B cell (primary cell): Measurements from ENCODE around the gene PSRC1. TPM values are rescaled to one million over a fixed set of nuclear protein-coding genes. Genes with fewer than 3 reads are reported as not detected.
A peak's percentile ranks its signal among the peaks of the same experiment; 100 is the strongest.

ENCODE experiments used
- ATAC-seq: fragments of 200-7000 bp; cut with Tn5 transposase; one replicate; pipeline ENCODE4 v1.10.0; 2021; ENCODE audit warnings: low read depth, mild to moderate bottlenecking, moderate number of reproducible peaks, moderate library complexity
- CTCF ChIA-PET: fragments of 350-600 bp; sonication (Branson Sonifier 250); formaldehyde crosslinking; loops from one replicate; lab custom pipeline; 2021; ENCODE audit warnings: antibody characterized with exemption, inconsistent platforms; lab: Charles Lee
- POLR2A ChIA-PET: fragments of 350-600 bp; sonication (Branson Sonifier 250); formaldehyde crosslinking; loops from one replicate; lab custom pipeline; 2021; ENCODE audit warnings: antibody characterized with exemption; lab: Charles Lee
- DNase-seq: peaks from one replicate; pipeline ENCODE4 v3.0.0; 2013
- H2AFZ ChIP-seq: 2 replicates; pipeline ENCODE4 v1.6.1; 2012; ENCODE audit warnings: mild to moderate bottlenecking, low read depth, low read length; ENCODE audit not compliant: insufficient read depth, poor library complexity, severe bottlenecking
- H3K27ac ChIP-seq, 2 donors: 1 replicate in 1 of 2; 2 replicates in 1 of 2; pipeline ENCODE4 v1.5.1; 2012 to 2013; ENCODE audit warnings: low read length in 2 of 2, mild to moderate bottlenecking in 2 of 2, moderate library complexity in 1 of 2
- H3K27me3 ChIP-seq, 4 experiments: fragments of 200-600 bp in 1 of 4; sonication (generic) in 1 of 4; replicated peaks in 1 of 4; 1 replicate in 2 of 4; 2 replicates in 2 of 4; pipeline versions ENCODE4 v1.6.1 to v1.7.0; 2013 to 2016; ENCODE audit warnings: low read length in 3 of 4, mild to moderate bottlenecking in 2 of 4, mixed read lengths in 1 of 4, moderate library complexity in 1 of 4; ENCODE audit not compliant: insufficient read depth in 4 of 4, control insufficient read depth in 3 of 4; ENCODE audit errors: control extremely low read depth in 1 of 4
- H3K36me3 ChIP-seq, 2 experiments: replicated peaks in 1 of 2; 1 replicate in 1 of 2; 2 replicates in 1 of 2; pipeline versions ENCODE4 v1.6.1 to v1.7.1; 2013; ENCODE audit warnings: low read length in 1 of 2; ENCODE audit not compliant: insufficient read depth in 2 of 2, control insufficient read depth in 1 of 2; ENCODE audit errors: control extremely low read depth in 1 of 2, extremely low read depth in 1 of 2
- H3K4me1 ChIP-seq, 2 donors: fragments of 200-600 bp in 1 of 2; sonication (generic) in 1 of 2; 1 replicate in 1 of 2; 2 replicates in 1 of 2; pipeline versions ENCODE4 v1.5.1 to v1.6.1; 2013 to 2017; ENCODE audit warnings: low read length in 2 of 2; ENCODE audit not compliant: control insufficient read depth in 2 of 2, insufficient read depth in 2 of 2
- H3K4me2 ChIP-seq: replicated peaks from 2 replicates; pipeline ENCODE3; 2012; ENCODE audit warnings: mild to moderate bottlenecking, low read depth, low read length; ENCODE audit not compliant: poor library complexity, severe bottlenecking
- H3K4me3 ChIP-seq, 5 experiments: fragments of 200-600 bp in 1 of 5; sonication (generic) in 1 of 5; 1 replicate in 3 of 5; 2 replicates in 2 of 5; pipeline versions ENCODE4 v1.5.1 to v1.7.0; 2011 to 2016; ENCODE audit warnings: low read length in 4 of 5, mild to moderate bottlenecking in 4 of 5, low read depth in 2 of 5, control low read depth in 1 of 5, moderate library complexity in 1 of 5; ENCODE audit not compliant: insufficient read depth in 1 of 5; ENCODE audit errors: control extremely low read depth in 1 of 5, extremely low read depth in 1 of 5
- H3K79me2 ChIP-seq: fragments of 200-600 bp; sonication (generic); one replicate; pipeline ENCODE4 v1.6.0; 2016; ENCODE audit warnings: low read length; ENCODE audit not compliant: control insufficient read depth, insufficient read depth
- H3K9ac ChIP-seq: fragments of 200-600 bp; sonication (generic); 2 replicates; pipeline ENCODE4 v1.6.1; 2017; ENCODE audit warnings: mild to moderate bottlenecking, low read length, moderate library complexity
- H3K9me3 ChIP-seq, 3 donors: one replicate each; pipeline versions ENCODE4 v1.6.1 to v1.7.1; 2013; ENCODE audit warnings: low read length in 2 of 3; ENCODE audit not compliant: control insufficient read depth in 2 of 3, insufficient read depth in 1 of 3; ENCODE audit errors: control extremely low read depth in 1 of 3
- H4K20me1 ChIP-seq: 2 replicates; pipeline ENCODE4 v1.6.0; 2012; ENCODE audit warnings: mild to moderate bottlenecking, low read length; ENCODE audit not compliant: insufficient read depth, control insufficient read depth, poor library complexity, severe bottlenecking
- H3K27ac Mint-ChIP-seq: one replicate; pipeline ENCODE4 v1.8.0; 2021; ENCODE audit warnings: mixed read lengths
- H3K27me3 Mint-ChIP-seq: one replicate; pipeline ENCODE4 v1.8.0; 2021; ENCODE audit warnings: mixed read lengths
- H3K4me1 Mint-ChIP-seq: one replicate; pipeline ENCODE4 v1.8.0; 2021; ENCODE audit warnings: mixed read lengths
- H3K4me3 Mint-ChIP-seq: one replicate; pipeline ENCODE4 v1.8.0; 2021; ENCODE audit warnings: mixed read lengths
- H3K9me3 Mint-ChIP-seq: one replicate; pipeline ENCODE4 v1.8.0; 2022; ENCODE audit warnings: mixed read lengths; ENCODE audit not compliant: insufficient read depth
- CTCF ChIP-seq: fragments of 200-600 bp; IDR thresholded peaks from one replicate; pipeline ENCODE4 v1.8.0; 2022; ENCODE audit warnings: antibody characterized with exemption, mild to moderate bottlenecking
- EZH2 ChIP-seq: IDR thresholded peaks from 2 replicates; pipeline ENCODE4 v1.6.1; 2012; ENCODE audit warnings: borderline replicate concordance, low read depth, mild to moderate bottlenecking, moderate library complexity, low read length; ENCODE audit not compliant: insufficient read depth, poor library complexity, severe bottlenecking
- WGBS: methylation state at CpG from one replicate; pipeline ENCODE4 v1.1.5; 2013; ENCODE audit warnings: missing lambda C conversion rate; ENCODE audit not compliant: insufficient coverage; 5-methylcytosine and 5-hydroxymethylcytosine counted together
- intact Hi-C: fragments of 100-400 bp; cut with micrococcal nuclease; formaldehyde crosslinking; loops from one replicate; pipeline ENCODE4 v1.10.0; 2022
- polyA plus RNA-seq: library from polyadenylated mRNA; depleted of rRNA; stranded (reverse); fragments of >200 nt; gene quantifications from 2 replicates; pipeline ENCODE4 v1.2.3, GENCODE V29; 2012
- total RNA-seq, 2 donors: library from RNA; stranded (reverse); fragments of 120-200 nt in 1 of 2; gene quantifications; 1 replicate in 1 of 2; 2 replicates in 1 of 2; pipeline versions ENCODE4 v1.2.3 to v1.2.4, GENCODE V29; 2013 to 2022

Gene PSRC1
- total and polyA plus RNA-seq, 2 donors (not counting 1 experiment from before 2014, with no cell fraction given), result 0.25 TPM; not detected in 1

DNA sequence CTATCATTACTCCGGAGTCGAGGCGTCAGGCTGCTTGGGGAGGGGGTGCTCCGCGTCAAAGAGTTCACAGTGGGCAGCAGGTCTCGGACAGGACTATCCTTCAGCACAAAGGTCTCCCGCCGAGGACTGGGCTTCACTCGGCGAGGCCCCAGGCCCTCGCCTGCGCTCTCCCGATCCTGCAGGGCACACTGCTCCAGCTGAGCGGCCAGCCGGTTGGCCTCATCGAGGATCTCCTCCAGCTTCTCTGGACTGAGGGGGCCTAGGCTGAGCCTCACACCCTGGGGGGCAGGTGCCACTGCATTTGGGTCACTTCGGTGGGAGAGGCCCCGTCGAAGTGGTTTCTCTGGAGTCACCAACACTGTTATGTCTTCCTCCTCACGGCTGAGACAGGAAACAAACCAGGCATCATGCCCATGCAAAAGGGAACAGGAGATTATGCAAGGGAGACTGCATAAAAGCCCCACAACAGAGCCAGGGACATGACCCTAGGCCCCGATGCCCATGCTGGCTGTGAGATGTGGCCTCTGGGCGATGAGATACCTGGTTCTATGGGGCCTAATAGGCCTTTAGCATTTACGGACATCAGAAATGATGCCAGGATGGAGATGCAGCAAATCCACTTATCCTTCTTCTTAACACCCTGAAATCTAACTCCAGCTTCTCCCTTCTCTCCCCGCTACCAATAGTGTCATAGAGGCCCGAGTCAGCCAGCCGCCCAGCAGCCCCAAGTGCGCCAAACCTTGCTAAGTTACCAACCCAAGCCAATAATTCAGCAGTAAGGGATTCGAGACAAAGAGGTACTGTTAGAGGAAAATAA is 1.1 kb downstream of the PSRC1 start:
- Mint-ChIP-seq H3K4me3 (peak overlapping the region; percentile 97), H3K27me3 (peaks cover 3% of the 10 kb centered on the region), H3K9me3 (no peaks in the 10 kb centered on the region), H3K4me1 (peaks cover 16% of the 10 kb centered on the region), H3K27ac (no peak overlapping the region)
- no peak overlapping the region for H3K4me3 ChIP-seq
- no peaks in the 10 kb centered on the region for H3K79me2 ChIP-seq
- H3K4me2 ChIP-seq, result peak overlapping the region; percentile 92
- H3K27ac ChIP-seq, result no peak overlapping the region
- ATAC-seq (no peak), DNase-seq (no peak)
- no peaks in the 10 kb centered on the region for H3K9me3 ChIP-seq
- peak overlapping the region; percentile 15 for H2AFZ ChIP-seq
- H3K36me3 ChIP-seq, result no peaks in the 10 kb centered on the region
- no peaks in the 10 kb centered on the region for H4K20me1 ChIP-seq
- peaks cover 12 to 24% of the 10 kb centered on the region in 2 donors for H3K4me1 ChIP-seq
- intact Hi-C loops, result no loop called here
- H3K27me3 ChIP-seq, result no peaks in the 10 kb centered on the region
- H3K9ac ChIP-seq, result no peak overlapping the region
- POLR2A ChIA-PET, result no interaction called here
- CTCF ChIA-PET, result interaction anchor here (1.0 to 8.8 kb wide), 9 partner anchors 9 to 250 kb away, joined by 3 to 387 read pairs (median 3); partner anchors contain the start of gene SORT1
- TF ChIP-seq CTCF (no peak), EZH2 (no peak)
- WGBS, result 85% methylated on average over 23 of the region's 28 CpGs

GRCh38 chr1:109280862-109281261 is 2.1 kb downstream of the PSRC1 start:
- no peaks in the 10 kb centered on the region for H4K20me1 ChIP-seq
- ATAC-seq (no peak), DNase-seq (no peak)
- H3K4me1 ChIP-seq, result peaks cover 12 to 24% of the 10 kb centered on the region in 2 donors
- H3K9me3 ChIP-seq, result no peaks in the 10 kb centered on the region
- 100% methylated on average over 5 of the region's 12 CpGs for WGBS
- no peak overlapping the region for H3K27ac ChIP-seq
- Mint-ChIP-seq H3K4me3 (no peak overlapping the region), H3K27ac (no peak overlapping the region), H3K27me3 (peaks cover 3% of the 10 kb centered on the region), H3K4me1 (peaks cover 16% of the 10 kb centered on the region), H3K9me3 (no peaks in the 10 kb centered on the region)
- TF ChIP-seq EZH2 (no peak), CTCF (no peak)
- no peak overlapping the region for H3K9ac ChIP-seq
- H3K27me3 ChIP-seq, result no peaks in the 10 kb centered on the region
- CTCF ChIA-PET, result interaction anchor here (8.8 kb wide), 1 partner anchor 119 kb away, joined by 387 read pairs; the partner anchor contains the start of gene SORT1
- H3K79me2 ChIP-seq, result no peaks in the 10 kb centered on the region
- POLR2A ChIA-PET, result no interaction called here
- H3K4me3 ChIP-seq, result no peak overlapping the region
- no peak overlapping the region for H3K4me2 ChIP-seq
- H2AFZ ChIP-seq, result no peak overlapping the region
- intact Hi-C loops, result no loop called here
- H3K36me3 ChIP-seq, result no peaks in the 10 kb centered on the region
